IMR-90 (cell line): Measurements from ENCODE around the gene ARHGAP15. TPM values are rescaled to one million over a fixed set of nuclear protein-coding genes. Genes with fewer than 3 reads are reported as not detected.

Experiments used
- ATAC-seq: fragments of 200-7000 bp; cut with Tn5 transposase; 2 replicates; pipeline ENCODE4 v1.9.1; 2020; ENCODE audit warnings: low read depth, mild to moderate bottlenecking, moderate library complexity
- BruUV-seq: library from RNA; stranded (reverse); fragments of 400-500 nt; replicated peaks from 2 replicates; lab custom pipeline; 2021; lab: Mats Ljungman, UMichigan
- CTCF ChIA-PET: fragments of 300-600 bp; formaldehyde crosslinking; extraction: SDS; loops from one replicate; lab custom pipeline; 2021; ENCODE audit warnings: antibody characterized with exemption; lab: Yijun Ruan, JAX
- POLR2A ChIA-PET: fragments of 300-600 bp; sonication (Branson Sonifier 250); formaldehyde crosslinking; loops from one replicate; lab custom pipeline; 2022; ENCODE audit warnings: antibody characterized with exemption; ENCODE audit not compliant: unreplicated experiment; lab: Charles Lee
- DNase-seq: peaks from one replicate; pipeline ENCODE4 v3.0.0; 2013
- H2AFZ ChIP-seq: replicated peaks from 2 replicates; pipeline ENCODE3; 2013; ENCODE audit warnings: low read length, mild to moderate bottlenecking; ENCODE audit not compliant: poor library complexity
- H2AK5ac ChIP-seq: 2 replicates; pipeline ENCODE4 v1.6.1; 2013; ENCODE audit warnings: low read depth, low read length, inconsistent platforms
- H2AK9ac ChIP-seq: replicated peaks from 2 replicates; pipeline ENCODE3; 2013; ENCODE audit warnings: mild to moderate bottlenecking, low read depth, low read length, moderate library complexity; ENCODE audit not compliant: poor library complexity
- H2BK120ac ChIP-seq: 2 replicates; pipeline ENCODE4 v1.6.1; 2013; ENCODE audit warnings: low read depth, low read length, inconsistent platforms
- H2BK15ac ChIP-seq: 3 replicates; pipeline ENCODE4 v1.6.1; 2013; ENCODE audit warnings: low read depth, low read length, inconsistent platforms
- H2BK20ac ChIP-seq: 2 replicates; pipeline ENCODE4 v1.6.1; 2013; ENCODE audit warnings: low read depth, mild to moderate bottlenecking, inconsistent platforms, low read length, moderate library complexity
- H2BK5ac ChIP-seq: 2 replicates; pipeline ENCODE4 v1.6.1; 2013; ENCODE audit warnings: mild to moderate bottlenecking, low read depth, low read length, inconsistent platforms; ENCODE audit not compliant: poor library complexity, severe bottlenecking
- H3K14ac ChIP-seq: replicated peaks from 2 replicates; pipeline ENCODE4 v1.6.1; 2013; ENCODE audit warnings: low read depth, low read length, inconsistent platforms
- H3K18ac ChIP-seq: 2 replicates; pipeline ENCODE4 v1.6.1; 2013; ENCODE audit warnings: low read depth, low read length, control low read depth
- H3K23ac ChIP-seq: 2 replicates; pipeline ENCODE4 v1.6.1; 2013; ENCODE audit warnings: low read depth, low read length, inconsistent platforms
- H3K27ac ChIP-seq: 2 replicates; pipeline ENCODE4 v1.5.1; 2013; ENCODE audit warnings: mild to moderate bottlenecking, control low read depth, low read length; ENCODE audit not compliant: insufficient read depth
- H3K27me3 ChIP-seq: 2 replicates; pipeline ENCODE4 v1.6.1; 2013; ENCODE audit warnings: low read length; ENCODE audit not compliant: control insufficient read depth, insufficient read depth
- H3K36me3 ChIP-seq: 2 replicates; pipeline ENCODE4 v1.6.1; 2013; ENCODE audit warnings: low read length, mixed read lengths; ENCODE audit not compliant: control insufficient read depth, insufficient read depth
- H3K4ac ChIP-seq: 2 replicates; pipeline ENCODE4 v1.6.1; 2013; ENCODE audit warnings: low read depth, low read length, inconsistent platforms
- H3K4me1 ChIP-seq: 2 replicates; pipeline ENCODE4 v1.6.1; 2013; ENCODE audit warnings: low read length, mixed read lengths; ENCODE audit not compliant: control insufficient read depth, insufficient read depth
- H3K4me2 ChIP-seq: 2 replicates; pipeline ENCODE4 v1.6.1; 2013; ENCODE audit warnings: low read depth, mild to moderate bottlenecking, control low read depth, low read length, moderate library complexity
- H3K4me3 ChIP-seq: 2 replicates; pipeline ENCODE4 v1.5.1; 2013; ENCODE audit warnings: low read depth, mild to moderate bottlenecking, control low read depth, low read length, moderate library complexity; ENCODE audit not compliant: insufficient read depth
- H3K56ac ChIP-seq: 2 replicates; pipeline ENCODE4 v1.6.1; 2013; ENCODE audit warnings: low read length, inconsistent platforms; ENCODE audit not compliant: insufficient read depth; ENCODE audit errors: extremely low read depth
- H3K79me1 ChIP-seq, 2 experiments: 2 replicates each; pipeline ENCODE4 v1.6.1; 2013; ENCODE audit warnings: low read length in 2 of 2, inconsistent platforms in 1 of 2, low read depth in 1 of 2
- H3K9ac ChIP-seq: 2 replicates; pipeline ENCODE4 v1.6.1; 2013; ENCODE audit warnings: low read depth, low read length, control low read depth
- H3K9me1 ChIP-seq: 2 replicates; pipeline ENCODE4 v1.6.1; 2013; ENCODE audit warnings: low read length, inconsistent platforms; ENCODE audit not compliant: insufficient read depth
- H3K9me3 ChIP-seq: 2 replicates; pipeline ENCODE4 v1.6.1; 2013; ENCODE audit warnings: low read length; ENCODE audit not compliant: control insufficient read depth, insufficient read depth
- H4K20me1 ChIP-seq: 2 replicates; pipeline ENCODE4 v1.6.1; 2013; ENCODE audit warnings: low read length, inconsistent platforms; ENCODE audit not compliant: insufficient read depth
- H4K5ac ChIP-seq: 2 replicates; pipeline ENCODE4 v1.6.1; 2013; ENCODE audit warnings: mild to moderate bottlenecking, low read depth, low read length, control low read depth
- H4K8ac ChIP-seq, 2 experiments: 2 replicates each; pipeline ENCODE4 v1.6.1; 2013; ENCODE audit warnings: low read depth in 2 of 2, low read length in 2 of 2, control low read depth in 1 of 2, inconsistent platforms in 1 of 2
- H4K91ac ChIP-seq: 2 replicates; pipeline ENCODE4 v1.6.1; 2013; ENCODE audit warnings: low read depth, low read length, inconsistent platforms; ENCODE audit not compliant: insufficient read depth
- MAFK ChIP-seq: IDR thresholded peaks from 2 replicates; pipeline ENCODE4 v1.6.1; 2012; ENCODE audit warnings: low read depth, low read length, improper control_type of control experiment
- SMC3 ChIP-seq: fragments of 150-350 bp; IDR thresholded peaks from 2 replicates; pipeline ENCODE4 v1.6.1; 2016; ENCODE audit warnings: low read depth, mild to moderate bottlenecking, antibody characterized with exemption, low read length, moderate library complexity
- WGBS, 2 experiments: methylation state at CpG; one replicate each; pipeline versions ENCODE4 v1.1.5 to v1.1.7; 2013; ENCODE audit warnings: missing lambda C conversion rate in 2 of 2; ENCODE audit not compliant: insufficient read length in 1 of 2; ENCODE audit errors: extremely low coverage in 2 of 2; 5-methylcytosine and 5-hydroxymethylcytosine counted together
- dilution Hi-C: fragments of 300-500 bp; cut with HindIII; formaldehyde crosslinking; loops from one replicate; pipeline ENCODE4 v1.14.3; 2018; ENCODE audit warnings: low sequenced_read_pairs; ENCODE audit not compliant: unreplicated experiment
- in situ Hi-C: fragments of 300-500 bp; cut with MboI; formaldehyde crosslinking; loops from 3 replicates; pipeline ENCODE4 v1.14.3; 2019; ENCODE audit warnings: low sequenced_read_pairs, inconsistent platforms, mixed read lengths
- intact Hi-C: fragments of 100-400 bp; cut with micrococcal nuclease; formaldehyde crosslinking; loops from 2 replicates; pipeline ENCODE4 v1.10.0; 2022
- polyA plus RNA-seq, 3 experiments: library from polyadenylated mRNA; depleted of rRNA; stranded (reverse); fragments of >200 nt; gene quantifications; 2 replicates each; pipeline ENCODE4 v1.2.3, GENCODE V29; 2012; ENCODE audit warnings: low replicate concordance in 1 of 3
- total RNA-seq: library from RNA; depleted of rRNA; stranded (reverse); fragments of >200 nt; gene quantifications from 2 replicates; pipeline ENCODE4 v1.2.3, GENCODE V29; 2012

Gene ARHGAP15
- total and polyA plus RNA-seq, 2 of the 4 experiments (the other 2 are of a cell fraction), result not detected

DNA sequence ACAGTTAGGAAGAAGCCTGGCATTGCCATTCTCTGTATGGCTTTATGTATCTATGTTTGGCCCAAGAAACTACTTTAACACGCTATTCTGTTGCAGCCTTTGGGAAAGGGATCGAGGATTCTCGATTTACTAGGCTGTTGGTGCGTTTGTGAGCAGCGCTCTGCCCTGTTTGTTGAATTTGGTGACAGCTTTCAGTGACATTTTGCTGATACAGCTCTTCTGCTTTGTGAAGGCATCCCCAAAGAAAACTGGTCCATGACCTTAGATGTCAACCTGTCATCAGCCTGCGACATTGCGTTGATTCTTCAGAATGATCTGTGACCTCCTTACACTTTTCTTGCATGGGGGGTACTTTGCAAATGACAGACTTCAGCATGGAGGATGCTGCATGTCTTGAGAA, 431.5 kb downstream of the ARHGAP15 start:
- in situ Hi-C loops, result no loop called here
- no TSS peak for BruUV-seq
- no peak for DNase-seq
- 80% methylated on average over 1 of the region's 7 CpGs; no CpG with 5 or more reads in 1 of the 2 experiments for WGBS, 2 experiments
- no peak overlapping the region for H2BK5ac ChIP-seq
- H4K20me1 ChIP-seq, result no peaks in the 10 kb centered on the region
- ChIA-PET CTCF (interaction anchor here (0.6 kb wide), 1 partner anchor 17 kb away, joined by 3 read pairs; no protein-coding TSS in a partner anchor), POLR2A (no interaction called here)
- no peak overlapping the region for H4K91ac ChIP-seq
- H3K23ac ChIP-seq, result no peak overlapping the region
- H3K4me2 ChIP-seq, result no peak overlapping the region
- H3K4me1 ChIP-seq, result no peaks in the 10 kb centered on the region
- H2AFZ ChIP-seq, result no peak overlapping the region
- H4K8ac ChIP-seq, result no peak overlapping the region
- no peak overlapping the region for H3K9ac ChIP-seq
- no peak overlapping the region for H2AK5ac ChIP-seq
- H3K18ac ChIP-seq, result no peak overlapping the region
- TF ChIP-seq SMC3 (no peak), MAFK (peak; percentile 74)
- H2BK20ac ChIP-seq, result no peak overlapping the region
- H3K9me3 ChIP-seq, result no peaks in the 10 kb centered on the region
- no peak overlapping the region for H4K5ac ChIP-seq
- H3K4me3 ChIP-seq, result no peak overlapping the region
- no peak overlapping the region for H3K56ac ChIP-seq
- no peaks in the 10 kb centered on the region for H3K79me1 ChIP-seq
- H2BK15ac ChIP-seq, result no peak overlapping the region
- H3K36me3 ChIP-seq, result no peaks in the 10 kb centered on the region
- H3K4ac ChIP-seq, result no peak overlapping the region
- H3K9me1 ChIP-seq, result no peaks in the 10 kb centered on the region
- no peak overlapping the region for H2BK120ac ChIP-seq
- H3K27ac ChIP-seq, result no peak overlapping the region
- no peaks in the 10 kb centered on the region for H3K27me3 ChIP-seq
- H3K14ac ChIP-seq, result no peak overlapping the region
- intact Hi-C loops, result no loop called here
- no peak for ATAC-seq
- no peak overlapping the region for H2AK9ac ChIP-seq
- dilution Hi-C loops, result no loop called here
